NCI-H2107 treated with DMSO at 0.1 percent for 48 hours (cell line): Measurements from ENCODE around the gene GARIN5B.
A peak's percentile ranks its signal among the peaks of the same experiment; 100 is the strongest.

ENCODE experiments used
- DNase-seq: peaks from one replicate; lab custom pipeline; 2025; ENCODE audit not compliant: unreplicated experiment; lab: John Stamatoyannopoulos, UW

GARIN5B gene

GRCh38 chr19:55389386-55390317 lies 26.6 kb upstream of the GARIN5B start:
- no peak for DNase-seq

GRCh38 chr19:55387736-55388497 lies 24.9 kb upstream of the GARIN5B start:
- no peak for DNase-seq

GRCh38 chr19:55386493-55386971 lies 23.5 kb upstream of the GARIN5B start:
- no peak for DNase-seq

- DNase-seq: peak; percentile 96
Measured at GRCh38 chr19:55385724-55386492, 22.8 kb upstream of the GARIN5B start, which contains the start of gene RPL28. Gene RPL28 (plus strand): TSS chr19:55385932. CDS start chr19:55386358, 426 bp downstream.

GRCh38 chr19:55384920-55385723 lies 22.1 kb upstream of the GARIN5B start:
- peak; percentile 96 for DNase-seq

- no peak for DNase-seq
Measured at GRCh38 chr19:55384131-55384919, 21.3 kb upstream of the GARIN5B start, which contains the start of gene TMEM238. Gene TMEM238 (minus strand): TSS chr19:55384292. CDS start chr19:55384259, 33 bp downstream.

GRCh38 chr19:55383279-55384130 lies 20.4 kb upstream of the GARIN5B start:
- no peak for DNase-seq

GRCh38 chr19:55382522-55383054 lies 19.5 kb upstream of the GARIN5B start:
- DNase-seq: no peak

- DNase-seq: no peak
Measured at GRCh38 chr19:55382013-55382412, 19.0 kb upstream of the GARIN5B start.

GRCh38 chr19:55379174-55379573 lies 16.1 kb upstream of the GARIN5B start:
- no peak for DNase-seq

GRCh38 chr19:55377356-55378131 lies 14.5 kb upstream of the GARIN5B start:
- DNase-seq: no peak

GRCh38 chr19:55376241-55376933 lies 13.3 kb upstream of the GARIN5B start, which contains the start of gene TMEM190:
Gene TMEM190 (plus strand): TSS chr19:55376826. CDS start chr19:55376854, 28 bp downstream.
- DNase-seq: no peak

- no peak for DNase-seq
Measured at GRCh38 chr19:55373993-55374757, 11.1 kb upstream of the GARIN5B start.

GRCh38 chr19:55373306-55373992 lies 10.4 kb upstream of the GARIN5B start:
- DNase-seq: no peak
